WI38 (cell line): ENCODE results near the gene KLRF2.

Experiments
- H3K4me3 ChIP-seq: 2 replicates; pipeline ENCODE4 v1.5.1; 2011; ENCODE audit warnings: low read depth, mild to moderate bottlenecking, control low read depth, low read length
- CTCF ChIP-seq: IDR thresholded peaks from 2 replicates; pipeline ENCODE4 v1.5.1; 2012; ENCODE audit warnings: low read depth, mild to moderate bottlenecking, control low read depth, low read length

Gene KLRF2

GRCh38 chr12:9881246-9881645, at the start of gene KLRF2:
Gene KLRF2 (plus strand): TSS chr12:9881489. CDS start chr12:9881596, 107 bp downstream.
- TF ChIP-seq CTCF: no peak
- H3K4me3 ChIP-seq: no peak within 1 kb of the TSS

GRCh38 chr12:9831720-9832119, 49.6 kb upstream of the KLRF2 start:
- TF ChIP-seq CTCF: no peak
- no peak overlapping the region for H3K4me3 ChIP-seq

- no peak overlapping the region for H3K4me3 ChIP-seq
Measured at GRCh38 chr12:9843407-9843806, 37.9 kb upstream of the KLRF2 start.

GRCh38 chr12:9848899-9849298, 32.4 kb upstream of the KLRF2 start:
- no peak for TF ChIP-seq CTCF
- no peak overlapping the region for H3K4me3 ChIP-seq

More at GRCh38 chr12:9843407-9843806, 37.9 kb upstream of the KLRF2 start:
- no peak for TF ChIP-seq CTCF

GRCh38 chr12:9851050-9851449, 30.2 kb upstream of the KLRF2 start:
- H3K4me3 ChIP-seq: no peak overlapping the region

GRCh38 chr12:9851927-9852326, 29.4 kb upstream of the KLRF2 start:
- H3K4me3 ChIP-seq: no peak overlapping the region
- TF ChIP-seq CTCF: no peak

More at GRCh38 chr12:9851050-9851449, 30.2 kb upstream of the KLRF2 start:
- TF ChIP-seq CTCF: no peak

GRCh38 chr12:9856151-9856550, 25.1 kb upstream of the KLRF2 start:
- H3K4me3 ChIP-seq: no peak overlapping the region

More at GRCh38 chr12:9856151-9856550, 25.1 kb upstream of the KLRF2 start:
- no peak for TF ChIP-seq CTCF
